Stomach smooth muscle (tissue), 2 donors: ENCODE data around the gene MN1.
A peak's percentile ranks its signal among the peaks of the same experiment; 100 is the strongest.

Experiments used
- H3K27ac ChIP-seq: one replicate; pipeline ENCODE4 v1.7.0; 2013; ENCODE audit warnings: mild to moderate bottlenecking, low read length, inconsistent platforms
- H3K27me3 ChIP-seq, 2 donors: one replicate each; pipeline ENCODE4 v1.7.0; 2013; ENCODE audit warnings: low read length in 2 of 2; ENCODE audit not compliant: insufficient read depth in 2 of 2, control insufficient read depth in 1 of 2
- H3K36me3 ChIP-seq, 2 donors: one replicate each; pipeline ENCODE4 v1.7.0; 2013; ENCODE audit warnings: low read length in 2 of 2; ENCODE audit not compliant: control insufficient read depth in 2 of 2, insufficient read depth in 2 of 2
- H3K4me1 ChIP-seq: one replicate; pipeline ENCODE4 v1.7.0; 2013; ENCODE audit warnings: low read length; ENCODE audit not compliant: control insufficient read depth, insufficient read depth
- H3K4me3 ChIP-seq, 2 donors: one replicate each; pipeline ENCODE4 v1.7.0; 2013; ENCODE audit warnings: low read length in 2 of 2
- H3K9ac ChIP-seq, 2 donors: one replicate each; pipeline ENCODE4 v1.7.0; 2013; ENCODE audit warnings: low read length in 2 of 2, mild to moderate bottlenecking in 1 of 2
- H3K9me3 ChIP-seq, 2 donors: one replicate each; pipeline ENCODE4 v1.7.0; 2013; ENCODE audit warnings: low read length in 2 of 2; ENCODE audit not compliant: control insufficient read depth in 2 of 2
- donor health status: healthy.
- donor health status: Pancreatic carcinoma.

MN1 gene

GRCh38 chr22:27798511-27799014, 3.0 kb downstream of the MN1 start:
- H3K36me3 ChIP-seq: no peaks in the 10 kb centered on the region
- peaks cover 57% of the 10 kb centered on the region for H3K4me1 ChIP-seq
- H3K9ac ChIP-seq: no peak overlapping the region
- no peak overlapping the region for H3K27ac ChIP-seq
- no peaks in the 10 kb centered on the region for H3K27me3 ChIP-seq
- H3K9me3 ChIP-seq: no peaks in the 10 kb centered on the region
- H3K4me3 ChIP-seq: peak overlapping the region; percentile 19 to 86

DNA sequence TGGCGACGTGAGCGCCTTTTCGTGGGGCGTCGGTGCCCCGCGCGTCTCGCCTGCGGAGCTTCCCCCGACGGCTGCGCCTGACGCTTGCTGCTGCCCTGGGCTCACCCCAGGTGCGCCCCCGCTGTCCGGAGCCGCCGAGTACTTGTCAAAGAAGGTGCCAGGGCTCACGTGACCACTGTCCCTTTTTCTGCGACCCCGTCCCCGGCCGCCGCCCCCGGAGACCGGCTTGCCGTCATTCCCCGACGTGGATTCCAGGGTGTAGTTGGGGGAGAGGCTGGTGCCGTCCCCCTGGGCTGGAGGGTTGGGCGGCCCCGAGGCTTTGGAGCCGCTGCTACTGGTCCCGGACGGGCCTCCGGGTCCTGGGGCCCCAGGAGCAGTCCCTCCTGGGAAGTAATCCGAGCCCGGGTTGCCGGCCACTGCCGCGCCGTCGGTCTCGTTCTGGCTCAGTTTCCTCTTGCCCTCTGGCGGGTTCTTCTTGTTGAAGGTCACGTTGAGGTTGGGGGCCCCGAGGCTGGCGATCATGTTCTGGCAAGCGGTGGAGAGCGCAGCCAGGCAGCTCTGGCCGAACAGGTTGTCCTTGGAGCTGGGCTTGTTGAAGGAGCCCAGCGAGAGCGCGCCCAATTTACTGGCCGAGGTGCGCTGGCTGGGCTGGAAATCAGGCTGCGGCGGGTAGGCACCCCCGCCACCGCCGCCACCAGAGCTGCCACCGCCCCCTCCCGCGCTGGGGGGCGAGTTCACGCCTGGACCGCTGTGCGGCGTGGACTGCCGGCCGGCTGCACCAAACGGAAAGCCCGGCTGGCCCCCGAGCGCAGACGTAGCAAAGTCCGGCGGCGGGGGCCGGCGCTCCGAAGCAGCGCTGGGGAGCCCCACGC, 3.8 kb downstream of the MN1 start:
- H3K36me3 ChIP-seq: no peaks in the 10 kb centered on the region

DNA sequence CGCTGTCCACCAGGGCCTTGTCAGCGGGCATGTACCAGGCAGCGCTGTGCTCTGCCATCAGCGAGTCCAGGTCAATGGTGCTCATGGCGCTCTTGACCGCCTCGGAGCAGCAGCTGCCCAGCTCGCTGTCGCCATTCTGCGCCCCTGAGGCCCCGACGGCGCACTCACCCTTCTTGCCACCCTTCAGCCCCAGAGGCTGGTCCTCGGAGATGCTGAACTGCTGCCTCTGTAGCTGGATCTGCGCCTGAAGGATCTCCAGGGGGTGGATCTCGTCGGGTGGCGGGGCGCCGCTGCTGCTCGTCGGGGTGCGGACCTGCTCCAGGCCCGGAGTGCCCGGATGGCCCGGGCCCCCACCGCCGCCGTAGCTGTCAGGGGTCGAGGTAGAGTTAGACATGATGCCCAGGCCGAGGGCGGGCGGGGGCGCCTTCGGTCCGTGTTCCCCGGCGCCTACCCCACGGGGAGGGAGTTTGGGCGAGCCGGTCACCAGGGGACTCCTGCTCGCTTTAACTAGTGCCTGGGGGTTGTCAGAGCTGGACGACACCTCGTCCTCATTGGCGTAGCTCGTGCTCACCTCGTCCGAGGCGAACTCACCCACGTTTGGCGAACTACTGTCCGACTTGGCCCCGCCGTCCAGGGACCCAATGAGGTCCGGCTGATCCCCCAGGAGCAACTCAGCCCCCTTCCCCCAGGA, 4.6 kb downstream of the MN1 start:
- Histone ChIP-seq H3K36me3 (no peaks in the 10 kb centered on the region), H3K9ac (no peak overlapping the region), H3K9me3 (no peaks in the 10 kb centered on the region), H3K27ac (peak overlapping the region; percentile 37), H3K4me1 (peaks cover 58% of the 10 kb centered on the region), H3K4me3 (peak overlapping the region; percentile 13 to 86), H3K27me3 (no peaks in the 10 kb centered on the region)

More for the DNA sequence above, 3.8 kb downstream of the MN1 start:
- no peak overlapping the region for H3K9ac ChIP-seq
- peak overlapping the region in 1 of 2 donors; percentile 86 for H3K4me3 ChIP-seq
- no peaks in the 10 kb centered on the region for H3K27me3 ChIP-seq
- no peak overlapping the region for H3K27ac ChIP-seq
- H3K4me1 ChIP-seq: peaks cover 60% of the 10 kb centered on the region
- H3K9me3 ChIP-seq: no peaks in the 10 kb centered on the region

DNA sequence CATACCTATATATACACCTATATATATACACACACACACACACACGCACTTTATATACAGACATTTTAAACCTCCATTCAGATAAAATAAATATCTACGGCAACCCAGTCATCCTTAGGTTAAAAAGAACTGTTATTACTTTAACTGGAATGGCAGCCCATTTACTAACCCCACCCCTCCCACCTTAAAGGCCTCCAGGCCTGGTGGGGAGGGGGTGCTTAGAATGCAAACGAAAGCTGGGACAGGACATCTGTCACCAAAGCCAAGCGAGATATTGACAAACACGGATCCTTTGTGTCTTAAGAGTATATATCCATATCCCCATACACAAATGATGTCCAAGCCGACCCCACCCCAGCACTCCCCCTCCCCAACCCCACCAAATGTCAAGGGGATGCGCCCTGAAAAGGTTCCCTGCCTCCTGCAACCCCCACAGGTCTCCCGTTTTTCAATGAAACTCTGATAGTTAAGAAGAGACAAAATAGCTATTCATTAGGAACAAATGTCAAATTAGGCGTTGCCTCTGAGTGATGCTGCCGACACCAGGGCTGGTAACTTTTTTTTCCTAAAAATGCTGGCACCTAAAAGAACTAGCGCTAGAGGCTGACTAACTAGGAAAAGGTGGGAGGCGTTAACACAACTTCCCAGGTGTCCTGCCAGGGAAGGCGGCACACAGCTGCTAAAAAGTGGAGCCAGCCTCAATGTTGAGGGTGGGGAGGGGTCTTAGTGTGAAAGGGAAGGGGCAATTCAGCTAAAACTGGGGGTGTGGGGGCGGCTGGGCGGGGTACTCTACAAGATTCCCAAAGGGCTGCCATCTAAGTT, 5.6 kb downstream of the MN1 start:
- peak overlapping the region; percentile 37 for H3K27ac ChIP-seq
- peak overlapping the region; percentile 13 to 86 for H3K4me3 ChIP-seq
- H3K9me3 ChIP-seq: no peaks in the 10 kb centered on the region
- H3K36me3 ChIP-seq: no peaks in the 10 kb centered on the region
- H3K4me1 ChIP-seq: peaks cover 68% of the 10 kb centered on the region
- H3K27me3 ChIP-seq: no peaks in the 10 kb centered on the region
- peak overlapping the region in 1 of 2 donors; percentile 46 for H3K9ac ChIP-seq

GRCh38 chr22:27795053-27795452, 6.5 kb downstream of the MN1 start:
- H3K4me3 ChIP-seq: peak overlapping the region; percentile 48 to 86
- no peaks in the 10 kb centered on the region for H3K27me3 ChIP-seq
- H3K9ac ChIP-seq: peak overlapping the region in 1 of 2 donors; percentile 42
- no peaks in the 10 kb centered on the region for H3K9me3 ChIP-seq
- H3K4me1 ChIP-seq: peaks cover 65% of the 10 kb centered on the region
- H3K27ac ChIP-seq: peak overlapping the region; percentile 53
- H3K36me3 ChIP-seq: no peaks in the 10 kb centered on the region

DNA sequence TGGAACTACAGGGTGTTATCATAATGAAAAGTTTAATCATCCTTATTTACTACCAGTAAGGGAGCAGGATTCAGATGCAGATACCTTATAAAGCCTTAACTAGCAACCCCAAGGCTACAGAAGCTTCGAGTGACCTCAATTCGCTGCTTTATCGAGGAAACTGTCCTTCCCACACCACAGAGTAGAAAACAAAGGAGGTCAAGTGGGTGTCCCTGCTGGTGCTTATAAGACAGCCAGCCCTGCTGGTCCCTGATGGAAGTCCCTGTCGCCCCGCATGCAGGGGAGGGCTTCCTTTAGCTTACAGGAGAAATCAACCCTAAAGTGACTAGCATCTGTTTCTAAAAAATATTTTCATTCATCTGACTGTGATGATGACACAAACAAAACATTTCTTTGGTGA, 7.3 kb downstream of the MN1 start:
- no peaks in the 10 kb centered on the region for H3K27me3 ChIP-seq
- H3K36me3 ChIP-seq: no peaks in the 10 kb centered on the region
- H3K4me1 ChIP-seq: peaks cover 58% of the 10 kb centered on the region
- H3K27ac ChIP-seq: peak overlapping the region; percentile 53
- peak overlapping the region; percentile 2 to 44 for H3K4me3 ChIP-seq
- no peaks in the 10 kb centered on the region for H3K9me3 ChIP-seq
- H3K9ac ChIP-seq: peak overlapping the region in 1 of 2 donors; percentile 14

DNA sequence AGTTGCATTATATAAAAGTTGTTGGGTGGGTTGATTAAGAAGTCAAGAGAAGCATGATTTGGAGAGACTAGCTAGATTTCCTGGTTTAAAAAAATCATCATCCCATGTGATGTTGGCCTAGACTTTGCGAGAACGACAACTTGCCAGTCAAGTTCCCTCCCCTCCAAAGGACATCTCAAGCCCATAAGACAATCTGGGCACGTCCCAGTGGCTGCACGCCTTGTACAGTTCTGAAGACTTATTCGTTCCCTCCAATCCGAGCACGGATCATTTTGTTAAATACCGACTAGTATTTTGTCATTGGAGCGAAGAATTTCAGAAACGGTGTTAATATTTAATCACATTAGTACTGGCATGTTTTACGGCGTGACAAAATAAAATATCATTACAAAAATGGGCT, 8.0 kb downstream of the MN1 start:
- Histone ChIP-seq H3K9me3 (no peaks in the 10 kb centered on the region), H3K36me3 (no peaks in the 10 kb centered on the region), H3K27me3 (no peaks in the 10 kb centered on the region), H3K9ac (no peak overlapping the region), H3K4me3 (peak overlapping the region in 1 of 2 donors; percentile 44), H3K4me1 (peaks cover 51% of the 10 kb centered on the region), H3K27ac (peak overlapping the region; percentile 53)

GRCh38 chr22:27792452-27793161, 8.9 kb downstream of the MN1 start:
- no peak overlapping the region for H3K9ac ChIP-seq
- H3K4me1 ChIP-seq: peaks cover 45% of the 10 kb centered on the region

DNA sequence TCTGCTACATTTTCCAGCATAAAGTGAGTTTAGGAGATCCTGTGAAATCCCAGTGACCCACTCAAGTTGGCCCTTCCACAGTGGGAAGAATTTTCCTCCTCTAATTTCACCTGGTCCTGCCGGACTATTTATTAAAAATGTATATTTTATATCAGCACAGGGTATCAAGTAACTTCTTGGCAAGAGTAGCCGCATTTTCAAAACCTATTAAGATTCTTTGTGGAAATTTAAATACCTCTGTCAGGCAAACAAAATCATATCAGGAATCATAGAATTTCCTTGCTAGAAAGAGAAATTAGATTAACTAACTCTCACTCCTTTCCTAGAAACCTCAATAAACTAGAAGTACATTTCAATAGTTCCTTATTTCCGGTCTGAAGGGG, 9.7 kb downstream of the MN1 start:
- H3K4me3 ChIP-seq: peak overlapping the region; percentile 29 to 52
- H3K27me3 ChIP-seq: no peaks in the 10 kb centered on the region
- peak overlapping the region; percentile 21 to 49 for H3K9ac ChIP-seq
- H3K9me3 ChIP-seq: no peaks in the 10 kb centered on the region
- peaks cover 44% of the 10 kb centered on the region for H3K4me1 ChIP-seq
- H3K27ac ChIP-seq: peak overlapping the region; percentile 18
- H3K36me3 ChIP-seq: no peaks in the 10 kb centered on the region

More at GRCh38 chr22:27792452-27793161, 8.9 kb downstream of the MN1 start:
- no peaks in the 10 kb centered on the region for H3K9me3 ChIP-seq
- no peaks in the 10 kb centered on the region for H3K27me3 ChIP-seq
- peak overlapping the region in 1 of 2 donors; percentile 22 for H3K4me3 ChIP-seq
- no peak overlapping the region for H3K27ac ChIP-seq
- no peaks in the 10 kb centered on the region for H3K36me3 ChIP-seq
